Central memory CD8-positive, alpha-beta T cell (primary cell): ENCODE results near the gene ERC2.

Source experiments
- ATAC-seq: fragments of 150-1000 bp; cut with Tn5 transposase; replicated peaks from 2 replicates; pipeline ENCODE4 v1.10.0; 2022; ENCODE audit warnings: mild to moderate bottlenecking, moderate FRiP score, moderate number of reproducible peaks; ENCODE audit not compliant: poor library complexity, severe bottlenecking; ENCODE audit errors: extremely low read depth
- DNase-seq, 2 donors: peaks; one replicate each; pipeline ENCODE4 v3.0.0; 2021; ENCODE audit warnings: low spot score in 2 of 2
- H3K27ac Mint-ChIP-seq: one replicate; pipeline ENCODE4 v1.8.0; 2022; ENCODE audit warnings: low read depth, mild to moderate bottlenecking, moderate library complexity, mixed read lengths
- H3K27me3 Mint-ChIP-seq: one replicate; pipeline ENCODE4 v1.8.0; 2022; ENCODE audit warnings: mixed read lengths
- H3K36me3 Mint-ChIP-seq: one replicate; pipeline ENCODE4 v1.8.0; 2022; ENCODE audit warnings: mild to moderate bottlenecking, moderate library complexity, mixed read lengths; ENCODE audit not compliant: insufficient read depth
- H3K4me1 Mint-ChIP-seq: one replicate; pipeline ENCODE4 v1.8.0; 2022; ENCODE audit warnings: mixed read lengths
- H3K4me3 Mint-ChIP-seq: one replicate; pipeline ENCODE4 v1.8.0; 2022; ENCODE audit warnings: mild to moderate bottlenecking, moderate library complexity, mixed read lengths
- H3K9me3 Mint-ChIP-seq: one replicate; pipeline ENCODE4 v1.8.0; 2022; ENCODE audit warnings: mixed read lengths

Gene ERC2

GRCh38 chr3:55737186-55737585 is 731.1 kb downstream of the ERC2 start:
- H3K9me3 Mint-ChIP-seq: peaks cover 27% of the 10 kb centered on the region
- no peaks in the 10 kb centered on the region for H3K27me3 Mint-ChIP-seq
- no peak overlapping the region for H3K4me3 Mint-ChIP-seq
- H3K4me1 Mint-ChIP-seq: no peaks in the 10 kb centered on the region
- DNase-seq (no peak), ATAC-seq (no peak)
- H3K36me3 Mint-ChIP-seq: no peaks in the 10 kb centered on the region
- H3K27ac Mint-ChIP-seq: no peak overlapping the region

- no peak for DNase-seq
- ATAC-seq: no peak
- Mint-ChIP-seq H3K27me3 (no peaks in the 10 kb centered on the region), H3K4me3 (no peak overlapping the region), H3K9me3 (peaks cover 27% of the 10 kb centered on the region), H3K4me1 (no peaks in the 10 kb centered on the region), H3K27ac (no peak overlapping the region), H3K36me3 (no peaks in the 10 kb centered on the region)
Observed at GRCh38 chr3:55735976-55736375, 732.3 kb downstream of the ERC2 start.

GRCh38 chr3:55731741-55732140 is 736.5 kb downstream of the ERC2 start:
- no peak overlapping the region for H3K4me3 Mint-ChIP-seq
- H3K36me3 Mint-ChIP-seq: no peaks in the 10 kb centered on the region
- ATAC-seq (no peak), DNase-seq (no peak)
- H3K27ac Mint-ChIP-seq: no peak overlapping the region
- H3K4me1 Mint-ChIP-seq: no peaks in the 10 kb centered on the region
- H3K9me3 Mint-ChIP-seq: peaks cover 28% of the 10 kb centered on the region
- H3K27me3 Mint-ChIP-seq: no peaks in the 10 kb centered on the region

GRCh38 chr3:55729546-55729945 is 738.7 kb downstream of the ERC2 start:
- Mint-ChIP-seq H3K27me3 (no peaks in the 10 kb centered on the region), H3K9me3 (peaks cover 21% of the 10 kb centered on the region), H3K4me1 (no peaks in the 10 kb centered on the region), H3K36me3 (no peaks in the 10 kb centered on the region), H3K27ac (no peak overlapping the region), H3K4me3 (no peak overlapping the region)
- DNase-seq (no peak), ATAC-seq (no peak)

GRCh38 chr3:55728461-55729100 is 739.7 kb downstream of the ERC2 start:
- Mint-ChIP-seq H3K27ac (no peak overlapping the region), H3K4me1 (no peaks in the 10 kb centered on the region), H3K9me3 (peaks cover 20% of the 10 kb centered on the region), H3K36me3 (no peaks in the 10 kb centered on the region), H3K27me3 (no peaks in the 10 kb centered on the region), H3K4me3 (no peak overlapping the region)
- no peak for ATAC-seq
- DNase-seq: no peak

GRCh38 chr3:55726501-55726775 is 741.8 kb downstream of the ERC2 start:
- DNase-seq: no peak
- H3K9me3 Mint-ChIP-seq: peaks cover 12% of the 10 kb centered on the region
- no peaks in the 10 kb centered on the region for H3K27me3 Mint-ChIP-seq
- ATAC-seq: no peak
- H3K4me3 Mint-ChIP-seq: no peak overlapping the region
- H3K36me3 Mint-ChIP-seq: no peaks in the 10 kb centered on the region
- H3K27ac Mint-ChIP-seq: no peak overlapping the region
- H3K4me1 Mint-ChIP-seq: no peaks in the 10 kb centered on the region

- Mint-ChIP-seq H3K27me3 (no peaks in the 10 kb centered on the region), H3K27ac (no peak overlapping the region), H3K9me3 (peaks cover 12% of the 10 kb centered on the region), H3K4me3 (no peak overlapping the region), H3K4me1 (no peaks in the 10 kb centered on the region), H3K36me3 (no peaks in the 10 kb centered on the region)
- ATAC-seq (peak; percentile 10), DNase-seq (no peak)
Observed at GRCh38 chr3:55725681-55726500, 742.4 kb downstream of the ERC2 start.

- H3K4me1 Mint-ChIP-seq: no peaks in the 10 kb centered on the region
- H3K27ac Mint-ChIP-seq: no peak overlapping the region
- no peak for DNase-seq
- no peaks in the 10 kb centered on the region for H3K36me3 Mint-ChIP-seq
- no peaks in the 10 kb centered on the region for H3K27me3 Mint-ChIP-seq
- no peak overlapping the region for H3K4me3 Mint-ChIP-seq
- ATAC-seq: no peak
- peaks cover 12% of the 10 kb centered on the region for H3K9me3 Mint-ChIP-seq
Observed at GRCh38 chr3:55724821-55725220, 743.4 kb downstream of the ERC2 start.

GRCh38 chr3:55724407-55724784 is 743.9 kb downstream of the ERC2 start:
- Mint-ChIP-seq H3K4me3 (no peak overlapping the region), H3K4me1 (no peaks in the 10 kb centered on the region), H3K27me3 (no peaks in the 10 kb centered on the region), H3K27ac (no peak overlapping the region), H3K9me3 (peaks cover 11% of the 10 kb centered on the region), H3K36me3 (no peaks in the 10 kb centered on the region)
- ATAC-seq: no peak
- DNase-seq: no peak

GRCh38 chr3:55723653-55724406 is 744.4 kb downstream of the ERC2 start:
- Mint-ChIP-seq H3K9me3 (peaks cover 6% of the 10 kb centered on the region), H3K27ac (no peak overlapping the region), H3K4me3 (no peak overlapping the region), H3K27me3 (no peaks in the 10 kb centered on the region), H3K4me1 (no peaks in the 10 kb centered on the region), H3K36me3 (no peaks in the 10 kb centered on the region)
- no peak for DNase-seq
- no peak for ATAC-seq

GRCh38 chr3:55721716-55722484 is 746.4 kb downstream of the ERC2 start:
- Mint-ChIP-seq H3K27me3 (no peaks in the 10 kb centered on the region), H3K27ac (no peak overlapping the region), H3K9me3 (peaks cover 6% of the 10 kb centered on the region), H3K36me3 (no peaks in the 10 kb centered on the region), H3K4me1 (no peaks in the 10 kb centered on the region), H3K4me3 (no peak overlapping the region)
- DNase-seq (no peak), ATAC-seq (no peak)

- Mint-ChIP-seq H3K27me3 (no peaks in the 10 kb centered on the region), H3K9me3 (peaks cover 6% of the 10 kb centered on the region), H3K4me1 (no peaks in the 10 kb centered on the region), H3K4me3 (no peak overlapping the region), H3K27ac (no peak overlapping the region), H3K36me3 (no peaks in the 10 kb centered on the region)
- DNase-seq: no peak
- no peak for ATAC-seq
Observed at GRCh38 chr3:55720614-55721013, 747.7 kb downstream of the ERC2 start.
